Neural crest cell (in vitro differentiated cells): ENCODE measurements around the gene TEAD3. TPM values are rescaled to one million over a fixed set of nuclear protein-coding genes. Genes with fewer than 3 reads are reported as not detected.

Experiments
- DNase-seq: peaks from one replicate; pipeline ENCODE4 v3.0.0; 2021; ENCODE audit warnings: low read depth, mixed read lengths, low spot score
- H3K27ac Mint-ChIP-seq: one replicate; pipeline ENCODE4 v1.8.0; 2021; ENCODE audit warnings: mild to moderate bottlenecking, mixed read lengths; ENCODE audit not compliant: unreplicated experiment
- H3K27me3 Mint-ChIP-seq: 2 replicates; pipeline ENCODE4 v1.8.0; 2021; ENCODE audit warnings: low read depth, mild to moderate bottlenecking, mixed read lengths
- H3K36me3 Mint-ChIP-seq: 2 replicates; pipeline ENCODE4 v1.8.0; 2021; ENCODE audit warnings: low read depth, mild to moderate bottlenecking, mixed read lengths
- H3K4me1 Mint-ChIP-seq: 2 replicates; pipeline ENCODE4 v1.8.0; 2021; ENCODE audit warnings: mixed read lengths
- H3K4me3 Mint-ChIP-seq: one replicate; pipeline ENCODE4 v1.8.0; 2021; ENCODE audit warnings: mild to moderate bottlenecking, mixed read lengths
- H3K9me3 Mint-ChIP-seq: 2 replicates; pipeline ENCODE4 v1.8.0; 2021; ENCODE audit warnings: mixed read lengths
- CTCF ChIP-seq: fragments of 200-600 bp; sonication (generic); conservative IDR thresholded peaks from 2 replicates; pipeline ENCODE4 v1.5.0; 2021; ENCODE audit warnings: antibody characterized with exemption, mild to moderate bottlenecking
- total RNA-seq: library from RNA; stranded (reverse); gene quantifications from 2 replicates; pipeline ENCODE4 v1.2.1, GENCODE V29; 2021

TEAD3 gene
- total RNA-seq, 1 donor from 2014 or later, result 19.2 TPM

GRCh38 chr6:35452183-35453090 is 44.4 kb downstream of the TEAD3 start, which contains the start of gene FANCE:
Gene FANCE, plus strand, starts transcription at chr6:35452338. Its CDS starts 208 bp downstream, at chr6:35452546.
- Mint-ChIP-seq H3K4me3 (peak within 1 kb of the TSS; percentile 86), H3K36me3 (peaks cover 9% of the 10 kb centered on the region), H3K27me3 (no peaks in the 10 kb centered on the region), H3K9me3 (no peaks in the 10 kb centered on the region), H3K4me1 (peaks cover 38% of the 10 kb centered on the region), H3K27ac (no peak within 1 kb of the TSS)
- DNase-seq, result peak; percentile 100
- TF ChIP-seq CTCF, result no peak

- peaks cover 9% of the 10 kb centered on the region for H3K36me3 Mint-ChIP-seq
- no peaks in the 10 kb centered on the region for H3K27me3 Mint-ChIP-seq
- no peak for DNase-seq
- H3K4me1 Mint-ChIP-seq, result peaks cover 38% of the 10 kb centered on the region
- peak overlapping the region; percentile 83 for H3K4me3 Mint-ChIP-seq
- no peak overlapping the region for H3K27ac Mint-ChIP-seq
- no peaks in the 10 kb centered on the region for H3K9me3 Mint-ChIP-seq
- TF ChIP-seq CTCF, result no peak
Observed at GRCh38 chr6:35451354-35452182, 45.3 kb downstream of the TEAD3 start.

GRCh38 chr6:35449287-35449881 is 47.5 kb downstream of the TEAD3 start:
- Mint-ChIP-seq H3K27me3 (no peaks in the 10 kb centered on the region), H3K27ac (no peak overlapping the region), H3K4me1 (peaks cover 27% of the 10 kb centered on the region), H3K36me3 (no peaks in the 10 kb centered on the region), H3K9me3 (no peaks in the 10 kb centered on the region), H3K4me3 (peak overlapping the region; percentile 67)
- peak; percentile 82 for TF ChIP-seq CTCF
- DNase-seq, result no peak

GRCh38 chr6:35448191-35448590 is 48.7 kb downstream of the TEAD3 start:
- Mint-ChIP-seq H3K4me3 (no peak overlapping the region), H3K27me3 (no peaks in the 10 kb centered on the region), H3K27ac (no peak overlapping the region), H3K36me3 (no peaks in the 10 kb centered on the region), H3K4me1 (peaks cover 15% of the 10 kb centered on the region), H3K9me3 (no peaks in the 10 kb centered on the region)
- no peak for TF ChIP-seq CTCF
- no peak for DNase-seq

DNA sequence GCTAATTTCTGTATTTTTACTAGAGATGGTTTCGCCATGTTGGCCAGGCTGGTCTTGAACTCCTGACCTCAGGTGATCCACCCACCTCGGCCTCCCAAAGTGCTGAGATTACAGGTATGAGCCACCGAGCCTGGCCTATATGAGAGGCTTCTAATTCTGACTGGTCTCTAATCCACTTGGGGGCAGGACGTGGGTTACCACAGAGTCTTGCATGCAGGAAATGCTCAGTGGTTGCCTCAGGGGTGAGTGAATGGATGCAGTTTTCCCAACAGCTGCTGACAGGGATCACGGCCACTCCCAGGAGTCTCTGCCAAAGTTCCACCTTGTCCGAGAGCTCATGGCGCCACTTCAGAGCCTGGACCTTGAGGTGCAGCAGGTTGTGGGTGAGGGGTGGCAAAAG is 51.2 kb downstream of the TEAD3 start:
- Mint-ChIP-seq H3K27me3 (no peaks in the 10 kb centered on the region), H3K36me3 (no peaks in the 10 kb centered on the region), H3K27ac (no peak overlapping the region), H3K4me1 (no peaks in the 10 kb centered on the region), H3K4me3 (no peak overlapping the region), H3K9me3 (no peaks in the 10 kb centered on the region)
- no peak for TF ChIP-seq CTCF
- DNase-seq, result no peak
